ENCODE measurements around the gene TENM4.

Gene TENM4

GRCh38 chr11:78684377-78684776, 756.5 kb downstream of the TENM4 start:
- no peak for DNase-seq (ENCODE audit: low read depth in 2 of 2, low spot score in 1 of 2)

GRCh38 chr11:78683774-78684173, 757.1 kb downstream of the TENM4 start:
- DNase-seq (ENCODE audit: low read depth in 2 of 2, low spot score in 1 of 2): no peak

- DNase-seq (ENCODE audit: low read depth in 2 of 2, low spot score in 1 of 2): no peak
Observed at GRCh38 chr11:78676026-78676557, 764.7 kb downstream of the TENM4 start.

- no peak for DNase-seq (ENCODE audit: low read depth in 2 of 2, low spot score in 1 of 2)
Observed at GRCh38 chr11:78672850-78673620, 767.8 kb downstream of the TENM4 start.

- no peak for DNase-seq (ENCODE audit: low read depth in 2 of 2, low spot score in 1 of 2)
Observed at GRCh38 chr11:78669249-78669648, 771.6 kb downstream of the TENM4 start.

- DNase-seq (ENCODE audit: low read depth in 2 of 2, low spot score in 1 of 2): no peak
Observed at GRCh38 chr11:78667461-78667860, 773.4 kb downstream of the TENM4 start.

GRCh38 chr11:78666675-78667160, 774.1 kb downstream of the TENM4 start:
- no peak for DNase-seq (ENCODE audit: low read depth in 2 of 2, low spot score in 1 of 2)

- no peak for DNase-seq (ENCODE audit: low read depth in 2 of 2, low spot score in 1 of 2)
Observed at GRCh38 chr11:78664636-78665035, 776.2 kb downstream of the TENM4 start.

- DNase-seq (ENCODE audit: low read depth in 2 of 2, low spot score in 1 of 2): no peak
Observed at GRCh38 chr11:78662811-78663210, 778.0 kb downstream of the TENM4 start.

GRCh38 chr11:78660471-78660870, 780.4 kb downstream of the TENM4 start:
- no peak for DNase-seq (ENCODE audit: low read depth in 2 of 2, low spot score in 1 of 2)

- no peak for DNase-seq (ENCODE audit: low read depth in 2 of 2, low spot score in 1 of 2)
Observed at GRCh38 chr11:78659326-78660270, 781.2 kb downstream of the TENM4 start.

- DNase-seq (ENCODE audit: low read depth in 2 of 2, low spot score in 1 of 2): no peak
Observed at GRCh38 chr11:78657968-78658839, 782.6 kb downstream of the TENM4 start.

- DNase-seq (ENCODE audit: low read depth in 2 of 2, low spot score in 1 of 2): no peak
Observed at GRCh38 chr11:78657441-78657840, 783.4 kb downstream of the TENM4 start.

- no peak for DNase-seq (ENCODE audit: low read depth in 2 of 2, low spot score in 1 of 2)
Observed at GRCh38 chr11:78656984-78657383, 783.8 kb downstream of the TENM4 start.

GRCh38 chr11:78656327-78656726, 784.5 kb downstream of the TENM4 start:
- no peak for DNase-seq (ENCODE audit: low read depth in 2 of 2, low spot score in 1 of 2)

GRCh38 chr11:78655561-78655960, 785.3 kb downstream of the TENM4 start:
- DNase-seq (ENCODE audit: low read depth in 2 of 2, low spot score in 1 of 2): no peak

GRCh38 chr11:78654866-78655265, 786.0 kb downstream of the TENM4 start:
- no peak for DNase-seq (ENCODE audit: low read depth in 2 of 2, low spot score in 1 of 2)

- no peak for DNase-seq (ENCODE audit: low read depth in 2 of 2, low spot score in 1 of 2)
Observed at GRCh38 chr11:78654071-78654470, 786.8 kb downstream of the TENM4 start.

- no peak for DNase-seq (ENCODE audit: low read depth in 2 of 2, low spot score in 1 of 2)
Observed at GRCh38 chr11:78653294-78653909, 787.4 kb downstream of the TENM4 start.

GRCh38 chr11:78652843-78653239, 788.0 kb downstream of the TENM4 start:
- DNase-seq (ENCODE audit: low read depth in 2 of 2, low spot score in 1 of 2): no peak

Measured in stimulated activated CD8-positive, alpha-beta memory T cell treated with anti-CD3 and anti-CD28 coated beads, Interleukin-4, amount 100 ng/mL, for 4 hours (primary cell).